Endothelial cell of umbilical vein (primary cell): ENCODE measurements around the gene THSD1.

ENCODE experiments used
- EZH2 ChIP-seq: IDR thresholded peaks from 2 replicates; pipeline ENCODE4 v1.6.1; 2012; ENCODE audit warnings: borderline replicate concordance, low read depth, mild to moderate bottlenecking, moderate library complexity, low read length, inconsistent platforms; ENCODE audit not compliant: severe bottlenecking
- FOS ChIP-seq: IDR thresholded peaks from 2 replicates; pipeline ENCODE4 v1.6.1; 2011; ENCODE audit warnings: mild to moderate bottlenecking, low read length, moderate library complexity, borderline replicate concordance; ENCODE audit not compliant: insufficient read depth
- MYC ChIP-seq: IDR thresholded peaks from one replicate; pipeline ENCODE4 v1.6.1; 2011; ENCODE audit warnings: mild to moderate bottlenecking, low read depth, low read length
- POLR2A ChIP-seq: IDR thresholded peaks from 2 replicates; pipeline ENCODE4 v1.6.1; 2012; ENCODE audit warnings: low read depth, mild to moderate bottlenecking, control low read depth, low read length
- TF ChIP-seq, protein P1 (sequence below), 2 donors: IDR thresholded peaks; 1 replicate in 1 of 2; 2 replicates in 1 of 2; pipeline ENCODE4 v1.5.1; 2011; ENCODE audit warnings: low read length in 2 of 2, mild to moderate bottlenecking in 2 of 2, moderate library complexity in 2 of 2, control low read depth in 1 of 2, inconsistent platforms in 1 of 2, low read depth in 1 of 2; ENCODE audit not compliant: insufficient read depth in 1 of 2; ENCODE audit errors: extremely low read depth in 1 of 2

DNA sequence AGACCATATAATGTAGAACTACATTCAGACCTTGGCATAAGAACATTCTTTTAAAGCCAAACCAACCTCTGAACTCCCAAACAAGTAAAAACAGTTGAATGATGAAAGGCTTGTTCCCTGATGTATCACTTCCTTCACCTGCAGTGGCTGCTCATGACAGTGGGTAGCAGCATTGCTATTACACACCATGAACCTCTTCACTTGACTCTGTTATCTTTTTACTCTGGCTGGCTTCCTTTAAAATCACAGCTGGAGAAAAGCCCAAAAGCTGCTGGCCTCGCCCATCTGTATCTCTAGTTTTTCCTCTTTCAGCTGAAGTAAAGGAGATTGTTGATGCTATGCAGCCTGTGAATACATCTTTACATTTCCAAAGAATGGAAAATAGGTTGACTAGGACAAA is 22.6 kb downstream of the THSD1 start:
- TF ChIP-seq, protein P1, sequence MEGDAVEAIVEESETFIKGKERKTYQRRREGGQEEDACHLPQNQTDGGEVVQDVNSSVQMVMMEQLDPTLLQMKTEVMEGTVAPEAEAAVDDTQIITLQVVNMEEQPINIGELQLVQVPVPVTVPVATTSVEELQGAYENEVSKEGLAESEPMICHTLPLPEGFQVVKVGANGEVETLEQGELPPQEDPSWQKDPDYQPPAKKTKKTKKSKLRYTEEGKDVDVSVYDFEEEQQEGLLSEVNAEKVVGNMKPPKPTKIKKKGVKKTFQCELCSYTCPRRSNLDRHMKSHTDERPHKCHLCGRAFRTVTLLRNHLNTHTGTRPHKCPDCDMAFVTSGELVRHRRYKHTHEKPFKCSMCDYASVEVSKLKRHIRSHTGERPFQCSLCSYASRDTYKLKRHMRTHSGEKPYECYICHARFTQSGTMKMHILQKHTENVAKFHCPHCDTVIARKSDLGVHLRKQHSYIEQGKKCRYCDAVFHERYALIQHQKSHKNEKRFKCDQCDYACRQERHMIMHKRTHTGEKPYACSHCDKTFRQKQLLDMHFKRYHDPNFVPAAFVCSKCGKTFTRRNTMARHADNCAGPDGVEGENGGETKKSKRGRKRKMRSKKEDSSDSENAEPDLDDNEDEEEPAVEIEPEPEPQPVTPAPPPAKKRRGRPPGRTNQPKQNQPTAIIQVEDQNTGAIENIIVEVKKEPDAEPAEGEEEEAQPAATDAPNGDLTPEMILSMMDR (IDR thresholded peaks at IDR 0.05; ENCODE audit: extremely low read depth in 1 of 2, insufficient read depth in 1 of 2, low read depth in 1 of 2, low read length in 2 of 2) = no peak
- TF ChIP-seq FOS = no peak
- no peak for TF ChIP-seq POLR2A
- TF ChIP-seq MYC = no peak
- no peak for TF ChIP-seq EZH2
